ENCODE measurements around the gene NHSL2.

DNA sequence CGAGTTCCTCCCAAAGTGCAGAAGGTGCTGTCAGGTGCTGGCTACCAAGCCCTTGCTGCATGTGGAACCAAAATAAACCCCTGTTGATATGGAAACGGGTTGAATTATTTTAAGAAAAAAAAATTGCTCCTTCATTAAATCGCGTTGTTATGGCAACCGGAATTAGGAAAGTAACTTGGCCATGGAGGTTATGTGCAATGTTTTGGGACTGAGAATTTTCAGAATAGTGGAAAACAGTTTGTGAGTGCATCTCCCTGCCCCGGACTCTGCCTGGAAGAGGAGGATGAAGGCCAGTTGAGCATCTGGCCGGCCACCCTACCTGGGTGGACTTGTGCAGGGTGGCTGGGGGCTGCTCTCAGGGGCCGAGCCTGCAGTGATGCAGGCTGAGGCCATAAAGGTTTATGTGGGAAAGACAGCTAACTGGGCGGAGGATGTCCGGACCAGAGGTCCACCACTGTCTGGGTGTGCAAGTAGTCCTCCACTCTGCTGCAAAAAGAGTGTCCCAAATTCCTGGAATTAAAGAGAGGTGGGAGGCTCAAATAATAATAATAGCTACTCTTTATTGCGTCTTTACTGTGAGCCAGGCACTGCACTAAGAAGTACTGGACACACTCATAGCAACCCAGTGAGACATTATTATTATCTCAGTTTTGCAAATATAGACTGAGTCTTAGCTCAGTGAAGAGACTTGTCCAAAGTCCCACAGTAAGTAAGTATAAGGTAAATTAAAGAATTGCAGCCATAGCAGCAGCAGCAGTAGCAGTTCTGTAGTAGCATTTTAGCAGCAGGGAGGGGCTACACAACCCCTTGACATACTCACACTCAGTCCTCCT is 200.4 kb downstream of the NHSL2 start:
- TF ChIP-seq CTCF (IDR thresholded peaks at IDR 0.05) (no peak), POLR2A (IDR thresholded peaks at IDR 0.05) (no peak)

Measured in thyroid gland (tissue), 4 donors.